ENCODE data around the gene FHOD3.
"Not testable (repeated sequence)": the region's sequence is repeated elsewhere in the genome, so short reads cannot be mapped to it uniquely, and the experiment has no call there.

Gene FHOD3

GRCh38 chr18:36460854-36461253, 163.3 kb downstream of the FHOD3 start:
- no peak for TF ChIP-seq CTCF (IDR thresholded peaks at IDR 0.05; ENCODE audit: extremely low read depth, missing control alignments)

GRCh38 chr18:36461551-36461987, 164.1 kb downstream of the FHOD3 start:
- TF ChIP-seq CTCF (IDR thresholded peaks at IDR 0.05; ENCODE audit: extremely low read depth, missing control alignments): no peak
- DNase-seq (ENCODE audit: low spot score): no peak

More at GRCh38 chr18:36460854-36461253, 163.3 kb downstream of the FHOD3 start:
- no peak for DNase-seq (ENCODE audit: low spot score)

- not testable (repeated sequence) for DNase-seq (ENCODE audit: low spot score)
Observed at GRCh38 chr18:36463516-36463915, 166.0 kb downstream of the FHOD3 start.

GRCh38 chr18:36464126-36464651, 166.7 kb downstream of the FHOD3 start:
- DNase-seq (ENCODE audit: low spot score): no peak

GRCh38 chr18:36465276-36465675, 167.8 kb downstream of the FHOD3 start:
- no peak for DNase-seq (ENCODE audit: low spot score)
- no peak for TF ChIP-seq CTCF (IDR thresholded peaks at IDR 0.05; ENCODE audit: extremely low read depth, missing control alignments)

More at GRCh38 chr18:36464126-36464651, 166.7 kb downstream of the FHOD3 start:
- TF ChIP-seq CTCF (IDR thresholded peaks at IDR 0.05; ENCODE audit: extremely low read depth, missing control alignments): no peak

- DNase-seq (ENCODE audit: low spot score): no peak
- TF ChIP-seq CTCF (IDR thresholded peaks at IDR 0.05; ENCODE audit: extremely low read depth, missing control alignments): no peak
Observed at GRCh38 chr18:36465970-36466369, 168.5 kb downstream of the FHOD3 start.

- no peak for DNase-seq (ENCODE audit: low spot score)
- TF ChIP-seq CTCF (IDR thresholded peaks at IDR 0.05; ENCODE audit: extremely low read depth, missing control alignments): no peak
Observed at GRCh38 chr18:36467614-36468013, 170.1 kb downstream of the FHOD3 start.

- no peak for DNase-seq (ENCODE audit: low spot score)
Observed at GRCh38 chr18:36468161-36468560, 170.6 kb downstream of the FHOD3 start.

More at GRCh38 chr18:36468161-36468560, 170.6 kb downstream of the FHOD3 start:
- no peak for TF ChIP-seq CTCF (IDR thresholded peaks at IDR 0.05; ENCODE audit: extremely low read depth, missing control alignments)

All from GM20000 (cell line).